Measurements from ENCODE around the gene ASTL. TPM values are rescaled to one million over a fixed set of nuclear protein-coding genes. Genes with fewer than 3 reads are reported as not detected.
"Not testable (repeated sequence)": the region's sequence is repeated elsewhere in the genome, so short reads cannot be mapped to it uniquely, and the experiment has no call there.

ASTL gene
- polyA plus RNA-seq, 1 donor from 2014 or later: not detected

DNA sequence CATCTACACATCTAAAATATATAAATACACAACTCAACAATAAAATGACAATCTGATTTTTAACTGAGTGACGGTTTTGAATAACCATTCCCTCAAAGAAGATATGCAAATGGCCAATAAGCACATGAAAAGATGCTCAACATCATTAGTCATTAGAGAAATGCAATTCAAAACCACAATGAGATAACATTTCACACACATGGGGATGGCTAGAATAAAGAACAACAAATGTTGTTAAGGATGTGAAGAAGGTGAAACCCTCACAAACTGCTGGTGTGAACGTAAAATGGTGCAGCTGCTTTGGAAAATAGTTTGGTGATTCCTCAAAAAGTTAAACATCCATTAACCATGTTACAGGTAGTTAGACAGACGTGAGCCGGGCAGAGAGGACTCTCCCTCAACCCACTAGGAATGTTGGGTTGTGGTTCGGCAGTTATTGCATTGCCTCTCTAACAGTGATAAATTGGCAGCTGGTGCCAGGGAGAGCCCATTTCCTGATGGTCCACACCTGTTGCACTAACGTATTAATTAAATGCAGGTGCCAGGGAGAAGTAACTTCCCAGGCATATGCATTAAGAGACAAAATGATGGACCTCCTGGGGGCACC, 29.2 kb upstream of the ASTL start:
- Mint-ChIP-seq H3K27me3 (no peaks in the 10 kb centered on the region), H3K27ac (no peak overlapping the region), H3K4me1 (peaks cover 23 to 30% (median 28%) of the 10 kb centered on the region in 3 donors), H3K4me3 (no peak overlapping the region), H3K9me3 (no peaks in the 10 kb centered on the region), H3K36me3 (no peaks in the 10 kb centered on the region)

DNA sequence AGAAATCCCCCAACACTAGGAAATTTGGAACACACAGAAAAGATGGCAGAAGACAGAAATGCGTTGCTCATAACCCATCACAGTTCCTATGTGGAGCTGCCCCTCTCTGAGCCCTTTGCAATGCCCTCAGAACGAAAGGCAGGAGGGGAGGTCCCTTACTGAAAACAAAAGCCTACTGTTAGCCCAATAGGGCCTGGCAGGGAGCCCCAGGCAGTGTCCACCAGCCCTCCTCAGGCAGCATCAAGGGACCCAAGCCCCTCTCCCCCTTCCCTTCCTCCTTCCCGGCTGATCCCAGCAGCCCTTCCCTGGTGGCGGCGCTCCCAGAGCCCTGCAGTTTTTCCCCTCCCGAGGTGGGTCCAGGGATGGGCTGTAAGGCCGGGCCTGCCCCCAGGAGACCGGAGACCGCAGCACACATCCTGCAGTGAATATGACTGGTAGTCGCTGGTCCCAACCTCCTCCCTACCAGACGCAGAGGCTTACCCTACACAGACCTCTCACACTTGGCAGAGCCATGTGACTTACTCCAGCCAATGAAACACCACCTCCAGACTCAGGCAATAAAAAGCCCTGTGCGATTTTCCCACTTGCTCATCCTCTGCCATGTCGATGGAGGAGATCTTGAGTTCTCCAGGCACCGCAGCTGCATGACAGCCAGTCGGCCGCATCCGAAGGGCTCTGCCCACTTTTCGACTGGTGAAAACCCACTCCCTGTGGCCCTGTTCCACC, 26.3 kb upstream of the ASTL start:
- Mint-ChIP-seq H3K4me1 (peaks cover 34 to 50% (median 39%) of the 10 kb centered on the region in 3 donors), H3K27ac (peak overlapping the region; percentile 84 to 91 (median 89)), H3K36me3 (no peaks in the 10 kb centered on the region), H3K9me3 (no peaks in the 10 kb centered on the region), H3K27me3 (no peaks in the 10 kb centered on the region), H3K4me3 (peak overlapping the region; percentile 73 to 92 (median 84))

GRCh38 chr2:96163768-96164429, 25.6 kb upstream of the ASTL start:
- H3K9me3 Mint-ChIP-seq: no peaks in the 10 kb centered on the region
- H3K27me3 Mint-ChIP-seq: no peaks in the 10 kb centered on the region
- H3K4me3 Mint-ChIP-seq: peak overlapping the region; percentile 73 to 92 (median 84)
- peak overlapping the region; percentile 84 to 91 (median 89) for H3K27ac Mint-ChIP-seq
- H3K36me3 Mint-ChIP-seq: no peaks in the 10 kb centered on the region
- peaks cover 42 to 52% (median 45%) of the 10 kb centered on the region in 3 donors for H3K4me1 Mint-ChIP-seq

- Mint-ChIP-seq H3K4me3 (peak overlapping the region in 2 of 4 donors; percentile 21 to 92), H3K9me3 (no peaks in the 10 kb centered on the region), H3K27me3 (no peaks in the 10 kb centered on the region), H3K27ac (peak overlapping the region in 2 of 3 donors; percentile 84 to 89), H3K36me3 (no peaks in the 10 kb centered on the region), H3K4me1 (peaks cover 43 to 52% (median 46%) of the 10 kb centered on the region in 3 donors)
Observed at GRCh38 chr2:96163415-96163767, 25.1 kb upstream of the ASTL start.

DNA sequence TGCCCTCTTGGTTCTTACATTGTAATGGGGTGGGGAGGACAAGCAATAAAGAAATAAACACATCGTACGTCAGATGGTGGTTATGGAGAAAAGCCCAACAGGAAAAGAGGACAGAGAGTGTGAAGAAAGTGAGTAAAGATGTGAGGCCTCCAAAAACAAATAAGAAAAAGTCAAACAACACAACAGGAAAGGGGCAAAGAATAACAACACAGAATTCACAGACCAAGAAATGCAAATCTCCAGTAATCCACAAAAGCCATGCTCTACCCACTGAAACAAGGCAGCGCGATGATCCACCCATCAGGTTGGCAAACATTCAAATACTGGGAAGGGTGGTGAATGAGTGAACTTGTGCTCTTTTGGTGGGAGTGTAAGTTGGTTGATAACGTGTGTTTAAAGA, 23.6 kb upstream of the ASTL start:
- H3K27me3 Mint-ChIP-seq: no peaks in the 10 kb centered on the region
- H3K27ac Mint-ChIP-seq: peak overlapping the region; percentile 61 to 89 (median 64)
- H3K9me3 Mint-ChIP-seq: no peaks in the 10 kb centered on the region
- no peaks in the 10 kb centered on the region for H3K36me3 Mint-ChIP-seq
- H3K4me1 Mint-ChIP-seq: peaks cover 53 to 58% (median 56%) of the 10 kb centered on the region in 3 donors
- H3K4me3 Mint-ChIP-seq: peak overlapping the region in 3 of 4 donors; percentile 13 to 49 (median 35)

DNA sequence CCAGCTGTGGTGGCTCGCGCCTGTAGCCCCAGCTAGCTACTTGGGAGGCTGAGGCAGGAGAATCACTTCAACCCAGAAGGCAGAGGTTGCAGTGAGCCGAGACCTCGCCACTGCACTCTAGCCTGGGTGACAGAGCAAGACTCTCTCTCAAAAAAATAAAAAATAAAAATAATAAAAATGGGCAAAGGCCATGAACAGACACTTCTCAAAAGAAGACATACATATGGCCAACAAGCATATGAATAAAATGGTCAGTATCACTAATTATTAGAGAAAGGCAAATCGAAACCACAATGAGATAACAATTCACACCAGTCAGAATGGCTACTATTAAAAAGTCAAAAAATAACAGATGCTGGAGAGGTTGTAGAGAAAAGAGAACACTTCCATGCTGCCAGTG, 22.1 kb upstream of the ASTL start:
- peaks cover 59 to 70% (median 64%) of the 10 kb centered on the region in 3 donors for H3K4me1 Mint-ChIP-seq
- H3K27ac Mint-ChIP-seq, H3K36me3 Mint-ChIP-seq, H3K4me3 Mint-ChIP-seq, H3K27me3 Mint-ChIP-seq, H3K9me3 Mint-ChIP-seq: not testable (repeated sequence)

- H3K4me3 Mint-ChIP-seq: peak overlapping the region in 3 of 4 donors; percentile 3 to 64 (median 29)
- H3K4me1 Mint-ChIP-seq: peaks cover 53 to 61% (median 55%) of the 10 kb centered on the region in 3 donors
- no peaks in the 10 kb centered on the region for H3K27me3 Mint-ChIP-seq
- no peaks in the 10 kb centered on the region for H3K36me3 Mint-ChIP-seq
- peak overlapping the region in 2 of 3 donors; percentile 5 to 82 for H3K27ac Mint-ChIP-seq
- no peaks in the 10 kb centered on the region for H3K9me3 Mint-ChIP-seq
Observed at GRCh38 chr2:96159084-96159830, 21.0 kb upstream of the ASTL start.

- H3K27ac Mint-ChIP-seq: no peak overlapping the region
- H3K27me3 Mint-ChIP-seq: no peaks in the 10 kb centered on the region
- no peaks in the 10 kb centered on the region for H3K9me3 Mint-ChIP-seq
- no peaks in the 10 kb centered on the region for H3K36me3 Mint-ChIP-seq
- H3K4me3 Mint-ChIP-seq: peak overlapping the region in 2 of 4 donors; percentile 76 to 77
- H3K4me1 Mint-ChIP-seq: peaks cover 46 to 54% (median 48%) of the 10 kb centered on the region in 3 donors
Observed at GRCh38 chr2:96158554-96158940, 20.2 kb upstream of the ASTL start.

- Mint-ChIP-seq H3K27me3 (no peaks in the 10 kb centered on the region), H3K27ac (peak overlapping the region in 2 of 3 donors; percentile 75 to 92), H3K4me1 (peaks cover 42 to 51% (median 46%) of the 10 kb centered on the region in 3 donors), H3K9me3 (no peaks in the 10 kb centered on the region), H3K4me3 (peak overlapping the region; percentile 4 to 77 (median 68)), H3K36me3 (no peaks in the 10 kb centered on the region)
Observed at GRCh38 chr2:96157649-96158553, 19.6 kb upstream of the ASTL start.

DNA sequence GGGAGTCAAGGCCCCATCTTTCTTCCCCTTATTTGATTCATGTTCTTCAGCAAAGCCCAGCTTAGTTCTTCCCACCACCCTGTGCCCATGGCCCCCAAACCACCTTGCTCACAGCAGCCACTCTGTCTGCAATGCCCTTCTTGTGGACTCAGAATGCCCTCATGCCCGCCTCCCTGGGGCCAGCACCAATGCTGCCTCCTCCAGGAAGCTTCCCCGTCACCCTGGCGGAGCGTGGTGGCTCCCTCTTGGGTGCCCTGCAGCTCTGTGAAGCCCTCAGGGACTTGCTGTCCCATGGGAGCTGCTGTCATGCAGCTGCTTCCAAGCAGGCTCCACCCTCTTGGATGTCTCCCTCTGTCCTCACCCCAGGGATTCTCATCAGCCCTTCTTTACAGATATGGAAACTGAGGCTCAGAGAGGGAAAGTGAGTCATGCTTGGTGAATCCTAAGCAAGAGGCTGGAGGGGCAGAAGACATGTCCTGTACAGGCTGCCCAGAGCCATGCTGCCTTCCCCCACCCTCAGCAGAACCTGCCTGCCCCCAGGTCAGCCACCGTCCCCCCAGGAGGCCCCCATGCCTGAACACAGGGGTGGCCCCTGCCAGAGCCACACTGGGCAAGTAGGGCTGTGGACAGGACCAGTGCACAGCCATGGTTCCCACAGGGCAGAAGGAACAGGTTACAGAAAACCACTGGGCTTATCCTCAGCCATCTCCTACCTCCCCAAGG, 18.8 kb upstream of the ASTL start:
- Mint-ChIP-seq H3K9me3 (no peaks in the 10 kb centered on the region), H3K4me3 (peak overlapping the region; percentile 5 to 90 (median 69)), H3K27ac (peak overlapping the region in 2 of 3 donors; percentile 75 to 92), H3K36me3 (no peaks in the 10 kb centered on the region), H3K4me1 (peaks cover 33 to 46% (median 39%) of the 10 kb centered on the region in 3 donors), H3K27me3 (no peaks in the 10 kb centered on the region)

DNA sequence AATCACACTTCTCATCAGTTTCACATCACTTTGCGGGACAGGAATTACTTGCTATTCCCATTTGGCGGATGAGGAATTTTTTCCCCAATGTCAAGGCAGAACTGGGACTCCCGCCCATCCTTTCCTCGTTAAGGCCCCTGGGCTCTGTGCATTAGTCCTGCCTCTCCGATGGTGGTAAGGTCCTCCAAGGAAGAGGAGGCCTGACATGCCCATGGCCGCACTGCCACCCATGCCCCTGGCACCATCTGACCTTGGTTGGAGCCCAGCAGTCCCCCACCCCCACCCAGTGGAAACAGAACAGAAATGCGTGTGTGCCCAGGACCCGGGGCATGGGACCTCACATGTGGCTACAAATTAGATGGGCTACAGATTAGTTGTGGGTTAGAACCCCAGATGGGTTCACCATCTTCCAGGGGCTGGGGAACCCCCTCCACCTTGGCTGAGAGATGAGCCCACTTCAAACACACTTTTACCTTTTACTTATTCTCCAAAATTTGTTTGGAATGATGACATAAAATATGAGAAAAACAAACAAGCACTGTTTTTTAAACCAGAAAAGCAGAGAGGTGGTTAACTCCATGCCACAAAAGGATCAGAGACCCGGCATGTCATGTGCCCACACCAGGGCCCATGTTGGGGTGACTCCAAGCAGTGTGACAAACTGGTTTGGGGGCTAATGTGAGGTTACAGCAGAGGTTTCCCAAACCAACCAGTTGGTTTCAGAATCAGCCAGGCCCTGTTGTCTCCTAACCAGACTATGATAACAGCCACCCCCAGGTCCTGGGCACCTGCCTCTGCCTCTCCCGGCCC, 17.9 kb upstream of the ASTL start:
- H3K4me3 Mint-ChIP-seq: peak overlapping the region in 3 of 4 donors; percentile 40 to 90 (median 79)
- no peaks in the 10 kb centered on the region for H3K36me3 Mint-ChIP-seq
- H3K27me3 Mint-ChIP-seq: no peaks in the 10 kb centered on the region
- no peaks in the 10 kb centered on the region for H3K9me3 Mint-ChIP-seq
- H3K4me1 Mint-ChIP-seq: peaks cover 30 to 42% (median 36%) of the 10 kb centered on the region in 3 donors
- peak overlapping the region in 2 of 3 donors; percentile 39 to 75 for H3K27ac Mint-ChIP-seq

GRCh38 chr2:96154506-96155380, 16.4 kb upstream of the ASTL start:
- Mint-ChIP-seq H3K27ac (no peak overlapping the region), H3K4me1 (peaks cover 27 to 39% (median 27%) of the 10 kb centered on the region in 3 donors), H3K36me3 (no peaks in the 10 kb centered on the region), H3K9me3 (no peaks in the 10 kb centered on the region), H3K4me3 (no peak overlapping the region), H3K27me3 (no peaks in the 10 kb centered on the region)

Data from IgD-negative memory B cell (primary cell).